ENCODE measurements around the gene NRP2. TPM values are rescaled to one million over a fixed set of nuclear protein-coding genes. Genes with fewer than 3 reads are reported as not detected.

The NRP2 gene
- total and polyA plus RNA-seq, 2 of the 13 experiments (the other 11 are each of a cell fraction or from before 2014, with no cell fraction given), result 0.65 to 1.4 TPM

GRCh38 chr2:205696331-205696926, 14.1 kb downstream of the NRP2 start (continued):
- no peak for TF ChIP-seq ZSCAN29 (CRISPR knock-in tag; conservative IDR thresholded peaks at IDR 0.05)
- TF ChIP-seq ZNF101 (CRISPR knock-in tag; IDR thresholded peaks at IDR 0.05; ENCODE audit: borderline replicate concordance, low read depth), result no peak

- in situ Hi-C loops (cut with HindIII; ENCODE audit: extremely low pct_ligation_motif_present, low pct_unique_long_range_greater_than_20kb) (no loop called here), intact Hi-C loops (cut with micrococcal nuclease; ENCODE audit: unreplicated experiment) (loop anchor here (5.0 kb wide), 1 partner anchor 1370 kb away; no protein-coding TSS in a partner anchor)
- H3K9me3 ChIP-seq (ENCODE audit: low read length), result no peaks in the 10 kb centered on the region
- 70% methylated on average over 5 of the region's 5 CpGs for WGBS (ENCODE audit: low lambda C conversion rate)
- H3K4me2 ChIP-seq (ENCODE audit: low read depth, low read length), result no peak overlapping the region
- H3K27ac ChIP-seq (ENCODE audit: extremely low read length, insufficient read depth, low read length), result no peak overlapping the region
- BruUV-seq (replicated peaks), result no TSS peak
- no peaks in the 10 kb centered on the region for H3K36me3 ChIP-seq (replicated peaks in 1 of 2; ENCODE audit: control insufficient read depth in 1 of 2, insufficient read depth in 2 of 2, low read length in 2 of 2)
- peaks cover 28% of the 10 kb centered on the region for H3K4me1 ChIP-seq (ENCODE audit: insufficient read depth, low read length)
- H4K20me1 ChIP-seq (ENCODE audit: insufficient read depth, low read length), result no peaks in the 10 kb centered on the region
- no peak for TF ChIP-seq ZNF124 (CRISPR knock-in tag; IDR thresholded peaks at IDR 0.05)
- TF ChIP-seq ZNF782 (CRISPR knock-in tag; IDR thresholded peaks at IDR 0.05; ENCODE audit: borderline replicate concordance), result no peak
- TF ChIP-seq UBTF (CRISPR knock-in tag; IDR thresholded peaks at IDR 0.05), result 0 out of 2 replicates have a peak, but pooled peaks have one; percentile 18
- H3K27me3 ChIP-seq (ENCODE audit: control insufficient read depth in 1 of 2, insufficient read depth in 2 of 2, low read length in 2 of 2), result no peaks in the 10 kb centered on the region
- DNase-seq (ENCODE audit: low spot score) (no peak), ATAC-seq (no peak), FAIRE-seq (no peak)
- CTCF ChIA-PET (ENCODE audit: low intra/inter-chr PET ratio, low total read pairs), result interaction anchor here (1.1 to 1.3 kb wide), 2 partner anchors 811 to 1371 kb away, joined by 3 to 4 read pairs; no protein-coding TSS in a partner anchor
- H3K79me2 ChIP-seq (ENCODE audit: insufficient read depth, low read length), result no peaks in the 10 kb centered on the region
- no peak overlapping the region for H3K4me3 ChIP-seq (replicated peaks in 1 of 3; ENCODE audit: insufficient read depth in 1 of 3, low read depth in 2 of 3, low read length in 3 of 3)
- no peak overlapping the region for H2AFZ ChIP-seq (ENCODE audit: low read length)
- no peak overlapping the region for H3K9ac ChIP-seq (ENCODE audit: insufficient read depth, low read depth, low read length)
- POLR2A ChIA-PET, result no interaction called here
Measured at GRCh38 chr2:205696927-205697441, 14.7 kb downstream of the NRP2 start.
